Peyer's patch (tissue), 4 donors: Measurements from ENCODE around the gene HOXD13. TPM values are rescaled to one million over a fixed set of nuclear protein-coding genes. Genes with fewer than 3 reads are reported as not detected.

Experiments used
- DNase-seq, 3 donors: peaks; one replicate each; pipeline ENCODE4 v3.0.0-alpha.2; 2017 to 2019
- H3K27ac ChIP-seq, 4 donors: fragments of 200-600 bp; sonication (generic); one replicate each; pipeline ENCODE4 v1.5.1; 2016 to 2019
- H3K27me3 ChIP-seq, 2 donors: fragments of 200-600 bp; sonication (generic); one replicate each; pipeline ENCODE4 v1.5.1; 2019
- H3K36me3 ChIP-seq, 3 donors: fragments of 200-600 bp; sonication (generic); one replicate each; pipeline ENCODE4 v1.5.1; 2016 to 2019
- H3K4me1 ChIP-seq, 4 donors: fragments of 200-600 bp; sonication (generic); one replicate each; pipeline ENCODE4 v1.5.1; 2016 to 2019
- H3K4me3 ChIP-seq, 4 donors: fragments of 200-600 bp; sonication (generic); 1 replicate in 3 of 4; 2 replicates in 1 of 4; pipeline ENCODE4 v1.5.1; 2016 to 2019; ENCODE audit warnings: mild to moderate bottlenecking in 1 of 4
- H3K9me3 ChIP-seq, 4 donors: fragments of 200-600 bp; sonication (generic); one replicate each; pipeline ENCODE4 v1.5.1; 2016 to 2019; ENCODE audit warnings: mild to moderate bottlenecking in 1 of 4
- CTCF ChIP-seq, 6 experiments: fragments of 450-650 bp in 4 of 6; fragments of 200-600 bp in 2 of 6; sonication (generic) in 1 of 6; IDR thresholded peaks; one replicate each; pipeline ENCODE4 v1.5.1; 2017 to 2019; ENCODE audit warnings: antibody characterized with exemption in 6 of 6, mild to moderate bottlenecking in 3 of 6, moderate library complexity in 1 of 6
- POLR2A ChIP-seq, 2 donors: fragments of 450-650 bp; IDR thresholded peaks; one replicate each; pipeline ENCODE4 v1.5.1; 2017; ENCODE audit warnings: antibody characterized with exemption in 2 of 2, mild to moderate bottlenecking in 2 of 2, moderate library complexity in 2 of 2
- total RNA-seq, 4 donors: library from RNA; depleted of rRNA; stranded (reverse); fragments of >200 nt; gene quantifications; one replicate each; pipeline ENCODE4 v1.1.0, GENCODE V29; 2016

Gene HOXD13
- total RNA-seq, 4 donors from 2014 or later: not detected

- peaks cover 0 to 20% (median 1%) of the 10 kb centered on the region in 4 donors for H3K4me1 ChIP-seq
- no peak overlapping the region for H3K4me3 ChIP-seq
- H3K36me3 ChIP-seq: no peaks in the 10 kb centered on the region
- no peak for TF ChIP-seq CTCF (IDR thresholded peaks at IDR 0.05)
- TF ChIP-seq POLR2A (IDR thresholded peaks at IDR 0.05): no peak
- no peak overlapping the region for H3K27ac ChIP-seq
- H3K27me3 ChIP-seq: peaks cover 0 to 95% of the 10 kb centered on the region in 2 donors
- H3K9me3 ChIP-seq: no peaks in the 10 kb centered on the region
- peak in 1 of 3 donors; percentile 46 for DNase-seq
Measured at GRCh38 chr2:176112375-176113302, 20.1 kb downstream of the HOXD13 start.

- Histone ChIP-seq H3K27ac (no peak overlapping the region), H3K4me3 (no peak overlapping the region), H3K9me3 (no peaks in the 10 kb centered on the region), H3K36me3 (no peaks in the 10 kb centered on the region), H3K4me1 (peaks cover 0 to 8% (median 0%) of the 10 kb centered on the region in 4 donors), H3K27me3 (peaks cover 0 to 88% of the 10 kb centered on the region in 2 donors)
- no peak for DNase-seq
- TF ChIP-seq POLR2A (IDR thresholded peaks at IDR 0.05): no peak
- TF ChIP-seq CTCF (IDR thresholded peaks at IDR 0.05): no peak
Measured at GRCh38 chr2:176114120-176114929, 21.8 kb downstream of the HOXD13 start.

DNA sequence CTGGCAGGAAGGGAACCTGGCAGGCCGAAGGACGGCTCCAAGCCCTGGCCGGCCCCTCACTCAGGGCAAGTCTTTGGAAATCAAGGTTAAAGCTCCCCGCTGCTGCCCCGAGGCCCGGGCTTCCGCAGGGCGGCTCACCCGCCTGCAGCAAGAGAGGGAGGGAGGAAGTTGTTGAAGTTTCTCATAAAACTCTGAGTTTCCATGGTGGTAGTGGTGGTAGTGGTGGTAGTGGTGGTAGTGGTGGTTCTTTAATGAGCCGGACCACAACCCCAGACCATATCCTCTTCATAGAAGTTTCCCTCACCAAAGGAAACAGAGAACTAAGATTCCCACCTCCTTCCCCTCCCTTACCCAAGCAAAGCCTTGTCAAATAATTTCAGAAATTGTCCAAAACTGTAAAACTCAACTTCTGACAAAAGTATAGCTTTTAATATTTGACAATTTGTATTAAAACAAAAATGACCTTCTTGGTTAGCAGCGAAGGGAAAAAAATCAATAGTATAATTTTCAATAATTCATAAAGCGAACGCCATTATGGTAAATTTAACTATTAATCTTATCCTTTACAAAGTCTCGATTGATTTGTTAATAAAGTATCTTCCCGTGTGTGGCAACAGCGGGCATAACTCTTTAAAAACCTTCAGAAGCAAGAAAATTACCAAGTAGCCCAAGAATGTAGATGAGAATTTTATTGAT is 22.6 kb downstream of the HOXD13 start:
- DNase-seq: peak in 1 of 3 donors; percentile 44
- H3K4me3 ChIP-seq: no peak overlapping the region
- no peak overlapping the region for H3K27ac ChIP-seq
- TF ChIP-seq CTCF (IDR thresholded peaks at IDR 0.05): no peak
- H3K4me1 ChIP-seq: peaks cover 0 to 8% (median 0%) of the 10 kb centered on the region in 4 donors
- no peaks in the 10 kb centered on the region for H3K9me3 ChIP-seq
- H3K27me3 ChIP-seq: peaks cover 0 to 88% of the 10 kb centered on the region in 2 donors
- H3K36me3 ChIP-seq: no peaks in the 10 kb centered on the region

DNA sequence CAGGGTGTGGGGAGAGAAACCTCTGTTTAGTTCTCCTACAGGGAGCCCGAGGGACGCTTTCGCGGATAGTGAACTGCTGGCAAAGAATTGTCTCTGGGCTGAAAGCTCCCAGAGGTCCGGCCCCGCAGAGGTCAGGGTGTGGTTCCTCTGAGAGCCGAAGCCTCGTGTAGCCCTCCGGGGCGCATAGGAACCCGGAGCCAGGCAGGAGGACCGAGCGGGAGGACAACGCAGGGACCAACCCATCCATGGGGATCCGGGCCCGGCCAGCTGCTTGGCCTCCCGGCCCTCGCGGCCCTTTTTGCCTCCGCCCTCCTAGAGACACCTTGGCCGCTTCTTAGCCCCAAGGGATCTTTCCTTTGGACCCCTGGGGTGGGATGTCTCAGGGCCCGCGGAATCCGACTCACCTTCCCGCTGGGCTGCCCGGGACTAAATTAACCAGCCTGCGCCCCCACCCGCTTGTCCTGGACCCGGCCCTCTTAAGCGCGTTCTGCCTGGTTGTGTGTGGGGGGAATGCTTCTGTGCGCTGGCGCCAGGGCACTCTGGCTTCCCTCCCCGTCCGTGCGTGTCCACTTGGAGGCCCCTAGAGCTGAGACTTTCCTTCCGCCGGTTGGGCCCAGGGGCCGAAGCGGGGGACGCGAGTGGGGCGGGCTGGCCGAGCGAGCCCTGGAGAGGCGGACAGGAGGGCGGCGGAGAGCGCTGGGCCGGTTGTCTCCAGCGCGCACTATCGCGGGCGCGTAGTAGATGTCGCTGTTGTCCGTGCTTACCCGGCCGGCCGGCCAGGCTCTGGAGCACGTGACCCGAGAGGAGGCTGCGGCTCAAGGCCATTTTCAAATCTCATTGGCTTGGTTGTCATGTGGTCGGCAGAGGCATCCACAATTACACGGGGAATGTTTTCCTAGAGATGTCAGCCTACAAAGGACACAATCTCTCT is 23.6 kb downstream of the HOXD13 start, which contains the start of gene HOXD10:
TSS of gene HOXD10 (plus strand) at position 896 of the 931 bp plus-strand sequence. CDS start 56 bp downstream, outside the sequence.
- no peak within 1 kb of the TSS for H3K27ac ChIP-seq
- DNase-seq: peak in 2 of 3 donors; percentile 52 to 55
- H3K36me3 ChIP-seq: no peaks in the 10 kb centered on the region
- H3K4me3 ChIP-seq: no peak within 1 kb of the TSS
- TF ChIP-seq POLR2A (IDR thresholded peaks at IDR 0.05): no peak
- TF ChIP-seq CTCF (IDR thresholded peaks at IDR 0.05): peak in 2 of 6 experiments; percentile 7 to 13
- H3K9me3 ChIP-seq: no peaks in the 10 kb centered on the region
- H3K27me3 ChIP-seq: peaks cover 0 to 90% of the 10 kb centered on the region in 2 donors
- peaks cover 0 to 8% (median 0%) of the 10 kb centered on the region in 4 donors for H3K4me1 ChIP-seq
